Erythroblast (primary cell): ENCODE results near the gene TACR2.

ENCODE experiments used
- GATA1 ChIP-seq: IDR thresholded peaks from 2 replicates; pipeline ENCODE4 v1.6.1; 2011; ENCODE audit warnings: low read depth, mild to moderate bottlenecking, control low read depth, low read length, moderate library complexity
- POLR2A ChIP-seq: IDR thresholded peaks from 2 replicates; pipeline ENCODE4 v1.6.1; 2011; ENCODE audit warnings: mild to moderate bottlenecking, low read length

DNA sequence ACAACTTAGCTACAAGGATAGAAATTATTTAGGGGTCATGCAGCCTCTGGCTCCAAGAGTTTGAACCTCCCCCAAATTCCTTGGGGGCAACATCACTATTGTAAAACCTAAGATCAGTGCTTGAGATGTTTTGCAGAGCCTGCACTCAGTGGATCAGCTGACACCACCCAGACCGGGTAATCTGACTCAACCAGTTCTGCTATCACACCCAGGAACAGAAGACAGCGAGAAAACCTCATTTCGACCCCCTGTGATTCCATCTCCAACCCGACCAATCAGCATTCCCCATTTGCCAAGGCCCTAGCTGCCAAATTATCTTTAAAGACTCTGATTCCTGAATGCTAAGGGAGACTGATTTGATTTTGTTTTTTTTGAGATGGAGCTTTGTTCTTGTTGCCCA lies 5.2 kb downstream of the TACR2 start:
- TF ChIP-seq POLR2A (no peak), GATA1 (no peak)
